EL (cell line): ENCODE results near the gene MTX1.
A peak's percentile ranks its signal among the peaks of the same experiment; 100 is the strongest.
"Not testable (repeated sequence)": the region's sequence is repeated elsewhere in the genome, so short reads cannot be mapped to it uniquely, and the experiment has no call there.

Source experiments
- DNase-seq: peaks from one replicate; pipeline ENCODE4 v3.0.0-alpha.2; 2016

Gene MTX1

GRCh38 chr1:155189926-155190325, 18.6 kb upstream of the MTX1 start:
- not testable (repeated sequence) for DNase-seq

DNA sequence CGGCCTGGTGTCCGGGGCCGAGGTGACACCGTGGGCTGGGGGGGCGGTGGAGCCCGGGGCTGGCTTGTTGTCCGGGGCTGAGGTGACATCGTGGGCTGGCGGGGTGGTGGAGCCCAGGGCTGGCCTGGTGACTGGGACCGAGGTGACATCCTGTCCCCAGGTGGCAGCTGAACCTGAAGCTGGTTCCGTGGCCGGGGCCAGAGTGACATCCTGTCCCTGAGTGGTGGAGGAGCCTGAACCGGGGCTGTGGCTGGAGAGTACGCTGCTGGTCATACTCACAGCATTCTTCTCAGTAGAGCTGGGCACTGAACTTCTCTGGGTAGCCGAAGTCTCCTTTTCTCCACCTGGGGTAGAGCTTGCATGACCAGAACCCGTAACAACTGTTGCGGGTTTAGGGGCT, 16.6 kb upstream of the MTX1 start:
- DNase-seq, result no peak

GRCh38 chr1:155192346-155193274, 15.9 kb upstream of the MTX1 start:
- DNase-seq, result no peak

DNA sequence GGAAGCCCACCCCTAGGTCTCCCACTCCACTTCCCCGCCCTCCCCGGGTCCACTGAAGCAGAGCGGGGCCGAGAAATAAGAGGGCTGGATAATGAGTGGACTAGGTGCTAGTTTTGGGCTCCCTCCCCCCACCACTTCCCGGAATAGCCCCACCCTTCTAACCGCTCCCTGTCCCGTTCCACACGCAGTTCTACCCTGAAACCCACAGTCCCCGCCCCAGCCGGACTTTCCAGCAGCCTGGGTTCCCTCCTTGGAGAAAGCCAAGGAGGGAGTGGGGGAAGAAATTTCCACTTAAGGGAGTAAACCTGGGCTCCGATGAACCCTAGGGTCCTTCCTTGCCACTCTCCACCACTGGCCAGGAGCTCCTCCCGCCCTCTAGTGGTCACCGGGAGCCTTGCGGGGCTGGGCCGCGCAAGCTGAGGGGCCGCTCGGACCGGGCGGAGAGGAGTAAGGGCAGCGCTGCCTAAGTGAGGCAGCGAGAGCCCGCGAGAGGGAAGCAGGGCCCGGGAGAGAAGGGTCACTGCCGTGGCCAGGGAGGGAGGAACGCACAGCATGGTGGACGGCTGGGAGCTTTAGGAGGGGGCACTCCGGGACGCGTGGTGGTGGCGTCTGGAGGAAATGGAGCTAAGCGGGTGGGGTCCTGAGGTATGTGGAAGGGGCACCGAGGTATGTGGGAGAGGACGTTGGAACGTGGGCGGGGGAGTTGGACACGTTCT, 15.1 kb upstream of the MTX1 start:
- DNase-seq, result peak; percentile 91

DNA sequence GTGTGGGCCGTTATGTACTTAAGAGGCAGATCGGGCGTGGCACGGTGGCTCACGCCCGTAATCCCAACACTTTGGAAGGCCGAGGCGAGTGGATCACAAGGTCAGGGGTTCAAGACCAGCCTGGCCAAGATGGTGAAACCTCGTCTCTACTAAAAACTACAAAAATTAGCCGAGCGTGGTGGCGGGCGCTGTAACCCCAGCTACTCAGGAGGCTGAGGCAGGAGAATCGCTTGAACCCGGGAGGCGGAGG, 14.6 kb upstream of the MTX1 start:
- DNase-seq, result not testable (repeated sequence)

DNA sequence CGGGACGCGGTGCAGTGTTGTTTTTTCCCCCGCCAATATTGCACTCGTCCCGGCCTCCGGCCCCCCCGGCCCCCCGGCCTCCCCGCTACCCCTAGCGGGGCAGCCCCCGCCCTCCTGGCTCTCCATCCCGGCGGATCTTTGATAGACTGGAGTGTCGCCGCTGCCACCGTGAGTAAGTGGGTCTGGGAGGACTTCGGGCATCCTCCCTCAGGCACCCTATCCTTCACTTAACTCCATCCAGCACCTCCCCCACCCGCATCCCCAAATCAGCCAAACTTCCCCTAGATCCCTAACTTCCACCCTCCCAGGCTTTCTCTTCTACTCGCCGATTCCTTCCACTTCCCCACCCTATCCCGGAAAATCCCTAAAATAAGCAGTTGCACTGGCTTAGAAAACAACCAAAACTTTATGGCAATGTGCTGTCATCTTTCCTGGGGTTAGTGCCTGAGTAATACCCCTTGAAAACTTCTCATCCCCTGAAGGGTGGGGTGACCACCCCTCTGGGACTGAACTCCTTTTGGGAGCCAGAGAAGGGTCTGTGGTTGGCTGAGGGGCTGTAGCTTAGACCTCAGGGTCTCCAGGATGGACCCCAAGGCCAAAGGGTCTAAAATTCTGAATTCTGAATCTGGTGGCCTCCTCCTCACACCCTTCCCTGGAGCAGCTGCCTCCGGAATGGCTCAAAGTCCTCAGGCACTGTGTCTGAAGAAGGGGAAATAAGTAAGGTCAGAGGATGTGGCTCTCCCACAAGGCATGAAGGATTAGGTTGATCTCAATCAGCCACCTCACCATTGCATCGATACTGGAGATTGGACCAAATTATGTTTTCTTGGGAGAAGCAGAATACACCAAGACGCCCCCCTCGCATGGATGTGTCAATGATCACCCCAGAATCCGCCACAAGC, 13.0 kb upstream of the MTX1 start:
- peak; percentile 22 for DNase-seq

GRCh38 chr1:155196103-155196892, 12.2 kb upstream of the MTX1 start:
- DNase-seq, result peak; percentile 18

DNA sequence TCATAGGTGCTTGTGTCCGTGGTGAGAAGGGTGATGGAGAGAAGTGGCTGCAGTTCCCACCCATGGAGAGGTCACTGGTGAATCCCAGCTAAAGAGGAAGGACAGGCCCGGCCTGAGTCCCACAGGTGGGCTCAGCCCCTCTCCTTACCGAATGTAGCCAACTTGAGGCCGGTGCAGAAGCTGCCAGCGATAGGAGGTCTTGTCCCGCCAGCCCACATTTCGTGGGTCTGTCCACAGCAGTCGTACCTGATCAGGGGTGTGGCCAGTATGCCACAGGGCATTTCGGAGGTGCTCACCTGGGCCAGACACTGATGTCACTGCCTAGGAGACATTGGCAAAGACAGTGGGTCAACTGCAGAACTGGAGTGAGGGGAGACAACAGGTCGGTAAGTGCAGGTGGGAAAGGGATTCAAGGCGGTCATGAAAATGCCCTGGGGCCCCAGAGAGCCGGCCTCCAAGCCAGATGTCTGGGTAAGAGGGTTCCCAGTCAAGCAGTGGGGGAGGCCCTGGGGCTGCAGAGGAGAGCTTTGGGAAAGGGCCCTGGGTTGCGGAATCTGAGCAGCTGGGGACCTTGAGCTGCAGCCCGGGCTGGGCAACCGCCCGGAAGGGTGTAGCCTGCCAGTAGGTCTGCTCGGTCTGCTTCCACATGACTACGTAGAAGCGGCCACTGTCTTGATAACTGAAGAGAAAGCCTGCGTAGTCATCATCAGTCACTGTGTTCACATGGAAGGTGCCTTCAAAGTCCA, 11.4 kb upstream of the MTX1 start:
- DNase-seq, result no peak

GRCh38 chr1:155197901-155198546, 10.5 kb upstream of the MTX1 start:
- DNase-seq, result no peak

GRCh38 chr1:155198547-155198906, 10.0 kb upstream of the MTX1 start:
- DNase-seq, result no peak

DNA sequence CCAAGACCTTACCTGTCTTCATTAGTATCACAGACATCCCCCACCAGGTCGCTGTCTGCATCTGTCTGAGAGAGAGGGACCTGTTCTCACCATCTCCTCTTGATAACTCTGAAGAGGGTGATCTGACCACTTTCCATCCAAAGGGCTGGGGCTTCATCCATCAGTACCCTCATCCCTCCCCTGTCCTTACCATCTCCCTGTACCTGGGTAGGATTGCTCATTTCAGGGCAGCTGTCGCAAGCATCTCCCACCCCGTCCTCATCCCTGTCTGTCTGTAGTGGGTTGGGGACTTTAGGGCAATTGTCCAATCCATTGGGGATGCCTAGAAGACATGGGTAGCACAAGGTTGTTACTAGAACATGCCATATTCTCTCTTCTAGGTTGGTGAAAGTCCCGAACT, 8.7 kb upstream of the MTX1 start:
- no peak for DNase-seq

- no peak for DNase-seq
Observed at GRCh38 chr1:155200920-155201319, 7.6 kb upstream of the MTX1 start.

DNA sequence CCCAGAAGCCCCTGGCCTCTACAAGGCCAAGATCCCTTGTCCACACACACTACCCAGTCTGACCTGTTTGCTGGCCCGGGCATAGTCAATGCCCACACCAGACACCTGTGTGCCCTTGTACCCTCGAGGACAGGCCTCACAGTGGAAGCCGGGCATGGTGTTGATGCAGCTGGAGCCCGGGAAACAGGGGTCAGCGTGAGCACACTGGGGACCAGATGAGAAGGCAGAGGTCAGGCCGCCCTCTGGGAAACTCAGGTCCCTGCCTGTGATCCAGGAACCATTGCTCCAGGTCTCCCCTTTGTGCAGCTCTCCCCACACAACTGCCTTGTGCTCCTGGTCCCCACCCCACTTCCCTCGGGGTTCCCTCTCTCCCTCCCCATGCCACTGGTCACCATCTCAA, 6.3 kb upstream of the MTX1 start:
- no peak for DNase-seq

DNA sequence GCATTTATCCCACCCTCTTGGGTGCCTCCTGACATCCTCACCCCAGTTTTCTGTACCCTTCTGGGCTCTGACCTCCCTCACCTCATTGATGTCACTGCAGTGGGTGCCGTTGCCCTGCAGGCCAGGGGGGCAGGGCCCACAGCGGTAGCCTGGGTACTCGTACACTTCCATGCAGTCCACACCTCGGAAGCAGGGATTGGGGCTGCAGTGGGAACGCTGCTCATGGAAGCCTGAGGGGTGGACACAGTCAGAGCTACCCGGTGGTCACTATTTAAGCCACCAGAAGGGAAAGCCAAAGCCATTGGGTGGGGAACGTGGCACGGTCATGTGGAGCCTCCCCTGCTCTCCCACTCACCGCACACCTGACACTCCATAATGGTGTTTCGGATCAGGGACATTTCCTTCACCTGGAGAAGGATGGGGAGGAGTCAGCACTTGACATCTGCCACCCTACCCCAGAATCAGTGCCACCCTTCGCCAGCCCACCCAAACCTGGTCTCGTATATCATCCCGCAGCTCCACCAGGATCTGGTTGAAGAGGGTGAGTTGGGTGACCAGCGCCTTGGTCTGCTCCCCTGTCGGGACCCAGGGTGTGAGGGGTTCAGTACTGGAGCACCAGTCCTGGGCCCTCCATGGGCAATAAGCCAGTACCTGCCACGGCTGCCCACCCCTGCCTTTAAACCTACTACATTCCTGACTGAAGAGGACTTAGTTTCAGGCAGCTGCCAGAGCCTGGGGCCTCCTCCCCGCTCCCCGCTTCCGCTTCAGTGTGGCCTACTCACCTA, 5.6 kb upstream of the MTX1 start:
- DNase-seq, result no peak

DNA sequence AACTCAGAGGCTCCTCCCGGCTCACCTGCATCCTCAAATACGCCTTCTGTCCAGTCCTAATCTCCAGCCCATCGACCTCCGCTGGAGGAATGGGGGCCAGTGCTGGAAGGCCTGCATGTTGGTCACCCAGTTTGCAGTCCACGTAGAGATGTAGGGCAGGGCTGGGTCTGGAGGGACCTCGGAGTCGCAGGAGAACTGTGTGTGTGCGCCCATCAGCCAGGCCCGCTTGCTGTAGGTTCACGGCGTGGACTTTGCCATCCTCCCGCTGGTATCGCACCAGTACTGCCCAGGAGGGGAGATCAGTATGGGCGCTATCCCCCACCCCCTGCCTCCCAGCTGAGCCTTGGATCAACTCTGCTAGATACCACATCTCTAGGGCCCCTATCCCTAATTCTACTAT, 3.5 kb upstream of the MTX1 start:
- DNase-seq, result no peak

- no peak for DNase-seq
Observed at GRCh38 chr1:155205969-155206593, 2.4 kb upstream of the MTX1 start.

GRCh38 chr1:155206891-155207805, 1.3 kb upstream of the MTX1 start:
- DNase-seq, result peak; percentile 82

- peak; percentile 41 for DNase-seq
Observed at GRCh38 chr1:155207806-155208540, 522 bp upstream of the MTX1 start, which contains the start of gene THBS3. THBS3 (minus strand) TSS chr1:155207897; CDS start chr1:155207876, 21 bp downstream.
